Posterior cingulate gyrus (tissue), 11 donors: ENCODE measurements around the gene TCP11.

ENCODE experiments used
- DNase-seq, 10 donors: peaks; one replicate each; pipeline versions ENCODE4 v3.0.0 to v3.0.0-alpha.2; 2020 to 2021; ENCODE audit warnings: mixed read lengths in 3 of 10
- intact Hi-C: fragments of 100-400 bp; cut with DNase I; formaldehyde crosslinking; loops from one replicate; pipeline ENCODE4 v1.15.1; 2023

The TCP11 gene

DNA sequence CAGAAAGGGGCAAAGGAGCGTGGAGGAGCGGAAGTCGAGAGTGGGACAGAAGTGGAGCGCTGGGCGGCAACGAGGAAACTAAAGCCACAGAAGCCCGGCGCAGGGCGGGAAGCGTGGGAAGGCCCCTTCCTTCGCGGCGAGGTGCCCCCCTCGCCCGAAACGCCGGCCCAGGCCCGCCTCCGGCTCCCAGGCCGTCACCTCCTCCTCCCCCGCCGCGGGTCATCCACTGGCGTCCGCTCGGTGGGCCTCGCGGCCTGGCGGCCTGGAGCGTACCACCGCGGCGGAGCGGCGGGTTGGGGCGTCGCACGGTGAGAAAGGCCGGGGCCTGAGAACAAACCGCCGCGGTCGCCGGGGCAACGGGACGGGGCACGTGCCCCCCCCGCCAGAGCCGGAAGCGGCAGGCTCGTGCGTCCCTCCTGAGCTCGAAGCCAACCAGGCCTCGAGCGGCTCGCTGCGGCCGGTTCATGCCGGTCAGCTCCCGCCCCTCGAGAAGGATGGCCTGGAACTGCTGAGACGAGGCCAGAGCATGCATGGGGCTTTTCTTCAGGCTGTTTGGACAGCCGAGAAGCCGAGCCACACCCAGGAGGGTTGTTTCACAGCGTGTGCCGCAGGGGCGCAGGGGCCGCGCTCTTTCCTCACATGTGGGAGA lies at the start of gene TCP11:
TSS of gene TCP11 (minus strand) at position 333 of the 649 bp plus-strand sequence. CDS start 469 bp downstream, outside the sequence.
- peak in 1 of 10 donors; percentile 65 for DNase-seq
- intact Hi-C loops: loop anchor here (10.0 kb wide), 1 partner anchor 256 kb away; the partner anchor contains the start of genes ANKS1A and TAF11

DNA sequence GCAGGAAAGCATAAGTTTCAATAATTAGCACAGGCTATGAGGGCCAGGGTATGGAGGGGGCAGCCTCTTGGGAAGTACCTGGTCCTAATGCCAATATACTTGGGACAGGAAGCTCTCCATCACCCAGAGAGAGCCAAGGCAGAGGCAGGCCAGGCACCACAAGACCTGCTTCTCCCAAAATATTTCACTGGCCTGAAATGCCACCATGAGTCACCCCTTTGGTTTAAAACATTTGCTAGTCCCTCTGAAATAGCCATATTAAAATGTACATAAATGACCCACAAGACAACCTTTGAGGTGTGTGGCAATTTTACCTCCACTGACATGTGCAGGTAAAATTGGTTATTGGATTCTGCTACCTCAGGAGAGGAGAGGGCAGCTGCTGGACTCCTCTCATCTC lies 49.2 kb upstream of the TCP11 start:
- no peak for DNase-seq
- intact Hi-C loops: no loop called here

DNA sequence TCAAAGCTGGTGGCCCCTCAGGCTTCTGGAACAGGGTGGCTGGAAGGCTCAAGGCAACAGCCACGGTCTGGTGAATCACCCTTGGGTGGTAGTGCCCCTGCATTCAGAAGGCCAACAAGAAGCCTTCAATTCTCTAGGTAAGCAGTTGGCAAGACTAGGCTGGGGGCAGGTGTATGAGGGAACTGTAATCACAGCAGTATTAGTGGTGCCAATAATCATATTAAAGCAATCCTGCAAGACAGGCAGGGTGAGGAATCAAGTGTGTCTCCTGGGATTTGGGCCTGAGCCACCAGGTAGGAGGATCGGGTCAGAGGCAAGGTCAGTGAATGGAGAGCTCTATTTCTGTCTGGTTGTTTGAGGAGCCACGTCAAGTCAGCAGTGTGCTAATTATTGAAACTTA lies 47.7 kb upstream of the TCP11 start:
- intact Hi-C loops: no loop called here
- no peak for DNase-seq

GRCh38 chr6:35186571-35186970 lies 45.4 kb upstream of the TCP11 start:
- intact Hi-C loops: no loop called here
- DNase-seq: no peak

- intact Hi-C loops: no loop called here
- DNase-seq: no peak
These were observed 44.8 kb upstream of the TCP11 start for GRCh38 chr6:35185971-35186370.

- DNase-seq: no peak
- intact Hi-C loops: no loop called here
These were observed 44.2 kb upstream of the TCP11 start for GRCh38 chr6:35185302-35185681.

DNA sequence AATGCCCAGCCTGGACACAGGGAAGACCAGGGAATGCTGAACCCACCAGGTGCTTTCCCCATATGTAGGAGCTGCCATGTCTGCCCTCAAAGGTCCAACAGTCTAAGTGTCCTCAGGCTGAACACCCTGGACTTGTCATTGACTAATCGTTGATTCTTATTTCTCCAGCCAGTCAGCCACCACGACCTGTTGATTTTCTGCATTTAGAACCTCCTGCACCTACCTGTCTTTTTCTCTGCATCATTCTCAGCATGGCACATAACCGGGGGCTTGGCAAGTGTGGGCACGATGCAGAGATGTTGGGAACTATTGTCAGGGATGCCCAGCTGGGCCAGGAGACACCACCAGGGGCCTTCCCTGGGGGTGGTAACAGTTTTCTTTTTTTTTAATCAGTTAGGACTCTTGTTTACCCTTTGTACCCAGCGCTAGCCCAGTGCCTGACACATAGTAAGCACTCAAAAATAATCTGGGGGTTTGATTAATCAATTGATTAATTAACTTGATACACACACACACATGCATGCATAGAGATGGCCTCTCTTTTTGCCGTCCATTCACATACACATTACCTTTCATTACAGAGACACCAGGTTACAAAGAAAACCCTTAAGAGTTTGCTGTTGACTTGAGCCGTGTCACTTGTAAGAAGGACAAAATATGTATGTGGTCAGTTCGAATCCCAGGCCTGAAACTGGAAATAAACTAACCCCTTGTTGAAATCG lies 43.6 kb upstream of the TCP11 start:
- intact Hi-C loops: no loop called here
- DNase-seq: no peak

GRCh38 chr6:35183935-35184334 lies 42.8 kb upstream of the TCP11 start:
- intact Hi-C loops: no loop called here
- DNase-seq: no peak

DNA sequence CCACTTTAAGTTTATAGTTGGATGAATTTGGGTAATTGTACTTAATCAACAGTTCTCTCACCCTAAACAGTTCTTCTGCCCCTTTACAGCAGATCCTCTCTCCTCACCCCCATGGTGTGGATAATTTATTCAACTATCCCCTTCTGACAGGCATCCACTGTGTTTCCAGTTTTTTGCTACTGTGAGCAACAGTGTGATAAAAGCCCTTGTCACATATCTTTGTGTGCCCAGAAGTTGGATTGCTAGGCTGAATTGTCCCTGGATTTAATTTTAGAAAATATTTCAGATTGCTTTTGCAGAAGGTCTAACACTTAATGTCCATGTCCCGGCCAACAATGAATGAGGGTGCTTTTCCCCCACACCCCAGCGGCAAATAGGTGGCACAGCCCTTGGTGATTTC lies 42.1 kb upstream of the TCP11 start:
- intact Hi-C loops: no loop called here
- no peak for DNase-seq

DNA sequence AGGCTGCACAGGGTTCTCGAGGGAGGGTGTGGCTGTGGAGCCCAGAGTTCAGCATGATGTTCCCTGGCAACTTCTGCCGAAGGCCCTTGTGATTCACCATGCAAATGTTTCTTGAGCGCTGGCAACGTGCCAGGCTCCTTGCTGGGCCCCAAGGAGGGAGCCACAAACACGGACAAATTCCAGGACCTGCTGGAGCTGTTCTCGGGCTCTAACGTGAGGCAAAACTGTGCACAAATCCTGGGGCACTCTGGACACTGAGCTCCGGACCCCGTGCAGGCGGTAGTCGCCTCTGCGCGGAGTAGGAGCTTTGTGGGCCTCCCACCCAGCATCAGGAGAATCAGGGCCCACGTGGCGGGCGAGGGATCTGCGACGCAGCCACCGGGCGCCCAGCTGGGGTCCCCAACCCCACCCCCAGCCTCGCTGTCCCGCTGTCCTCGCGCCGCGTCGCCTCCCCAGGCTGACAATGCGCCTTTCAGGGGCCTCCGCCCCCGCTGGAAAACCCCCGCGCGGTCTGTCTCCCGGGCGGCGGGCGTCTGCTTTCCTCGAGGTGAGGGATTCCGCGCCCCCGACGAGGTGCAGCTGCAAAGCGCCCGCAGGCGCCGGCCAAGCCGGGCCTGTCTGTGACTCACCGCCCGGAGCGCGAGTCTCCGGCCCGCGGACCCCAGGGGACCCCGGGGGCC lies 40.9 kb upstream of the TCP11 start:
- no peak for DNase-seq
- intact Hi-C loops: no loop called here

DNA sequence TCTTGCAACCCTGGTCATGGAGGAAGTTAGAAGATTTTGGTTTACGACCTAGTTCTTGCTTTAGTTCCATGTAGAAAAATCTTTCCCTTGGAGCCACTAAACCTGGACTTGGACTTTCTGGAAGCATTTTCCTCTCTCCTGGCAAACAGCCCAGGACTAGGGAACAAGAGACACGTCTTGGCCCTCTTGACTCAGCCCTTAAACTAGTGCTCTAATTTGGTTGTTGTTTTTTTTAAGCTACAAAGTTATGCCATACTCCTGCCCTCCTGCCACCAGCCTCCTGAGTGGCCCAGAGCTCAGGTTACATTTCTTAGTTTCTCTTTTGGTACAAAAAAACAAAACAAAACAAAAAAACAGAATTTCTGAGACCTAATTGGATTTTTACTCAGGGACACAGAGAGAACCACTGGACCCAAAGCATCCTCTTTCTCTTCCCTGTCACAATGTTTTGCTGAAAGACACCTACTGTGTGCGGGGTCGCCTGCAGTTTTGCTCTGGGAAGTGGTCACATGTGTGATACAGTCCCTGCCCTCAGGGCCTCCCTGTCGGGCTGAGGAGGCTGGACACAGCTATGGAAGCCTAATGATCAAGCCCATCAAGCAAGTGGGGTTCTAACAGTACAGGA lies 40.3 kb upstream of the TCP11 start:
- intact Hi-C loops: no loop called here
- DNase-seq: no peak

- intact Hi-C loops: no loop called here
- DNase-seq: no peak
These were observed 38.9 kb upstream of the TCP11 start for GRCh38 chr6:35179901-35180535.

- DNase-seq: no peak
- intact Hi-C loops: no loop called here
These were observed 38.0 kb upstream of the TCP11 start for GRCh38 chr6:35178932-35179832.

DNA sequence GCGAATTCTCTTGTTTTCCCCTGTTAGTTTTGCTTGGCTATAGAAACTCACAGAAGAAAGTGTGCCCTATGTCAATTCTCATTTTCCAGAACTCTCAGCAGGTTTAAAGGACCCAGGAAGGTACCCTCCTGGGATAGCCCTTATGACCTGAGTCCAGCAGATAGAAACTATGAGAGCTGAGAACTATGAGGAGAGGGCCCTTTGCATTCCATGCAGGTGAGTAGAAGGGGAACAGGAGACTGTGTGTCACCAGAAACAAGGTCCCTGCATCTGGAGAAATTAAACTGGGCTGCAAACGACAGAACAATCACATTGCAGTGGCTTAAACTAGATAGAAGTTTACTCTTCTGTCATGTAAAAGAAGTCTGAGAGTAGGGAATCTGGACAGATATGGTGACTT lies 36.9 kb upstream of the TCP11 start:
- no peak for DNase-seq
- intact Hi-C loops: no loop called here

- intact Hi-C loops: no loop called here
- no peak for DNase-seq
These were observed 36.5 kb upstream of the TCP11 start for GRCh38 chr6:35177596-35177995.

- DNase-seq: no peak
- intact Hi-C loops: no loop called here
These were observed 36.0 kb upstream of the TCP11 start for GRCh38 chr6:35177157-35177556.

DNA sequence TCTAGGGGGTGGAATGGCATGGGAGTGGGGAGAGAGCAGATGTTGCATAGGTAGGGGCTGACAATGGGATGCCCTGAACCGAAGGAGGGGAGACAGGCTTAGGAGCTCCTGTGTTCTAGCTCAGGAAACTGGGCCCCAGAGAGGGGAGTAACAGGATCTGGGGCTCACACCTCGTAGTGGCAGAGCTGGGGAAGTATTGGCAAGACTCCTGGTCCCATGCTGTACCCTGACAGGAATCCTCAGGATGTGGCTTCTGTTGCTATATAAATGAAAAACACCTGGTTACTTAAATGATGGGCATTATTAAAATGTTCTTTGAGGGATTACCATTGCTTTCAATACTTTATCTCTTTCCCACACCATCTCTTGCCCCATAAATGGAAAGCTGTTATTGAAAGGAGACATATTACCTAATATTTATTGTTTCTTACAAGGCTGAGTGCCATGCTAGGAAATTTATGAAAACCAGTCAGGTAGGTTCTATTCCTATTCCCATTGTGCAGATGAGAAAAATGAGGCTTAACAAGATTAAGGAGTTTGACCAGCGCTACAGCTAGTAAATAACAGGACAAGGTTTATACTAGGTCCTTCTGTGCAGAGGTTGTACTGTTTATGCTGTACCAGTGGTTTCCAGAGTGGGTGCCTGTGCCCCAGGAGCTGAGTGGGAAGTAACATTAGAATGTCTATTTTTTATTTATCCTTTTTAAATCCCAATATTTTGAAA lies 35.3 kb upstream of the TCP11 start:
- intact Hi-C loops: no loop called here

GRCh38 chr6:35174501-35174900 lies 33.4 kb upstream of the TCP11 start:
- DNase-seq: no peak
- intact Hi-C loops: no loop called here

More for the DNA sequence above, 35.3 kb upstream of the TCP11 start:
- DNase-seq: no peak

- DNase-seq: no peak
- intact Hi-C loops: no loop called here
These were observed 32.9 kb upstream of the TCP11 start for GRCh38 chr6:35174088-35174434.
